ENCODE data around the gene RNF220. TPM values are rescaled to one million over a fixed set of nuclear protein-coding genes. Genes with fewer than 3 reads are reported as not detected.

The RNF220 gene
- total RNA-seq, 1 experiment from 2014 or later, result 153 TPM

DNA sequence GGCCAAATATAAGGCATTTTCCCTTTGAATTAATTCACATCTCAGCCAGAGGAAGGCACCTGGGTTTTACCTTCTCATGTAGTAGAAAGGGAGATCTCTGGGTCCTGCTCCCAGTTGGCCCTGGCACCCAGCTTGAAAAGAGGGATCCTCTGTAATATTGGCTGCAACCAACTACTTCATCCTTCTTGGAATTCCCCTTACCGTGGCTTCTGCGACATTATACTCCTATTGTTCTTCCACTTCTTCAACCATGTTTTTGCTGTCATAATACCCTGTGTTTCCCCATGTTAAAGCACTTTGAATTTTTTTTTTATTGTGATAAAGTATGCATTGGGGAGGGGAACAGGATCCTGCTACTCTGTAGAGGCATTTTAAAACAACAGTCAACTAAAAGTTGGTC is 26.8 kb downstream of the RNF220 start:
- no peak for DNase-seq (ENCODE audit: low read depth)

DNA sequence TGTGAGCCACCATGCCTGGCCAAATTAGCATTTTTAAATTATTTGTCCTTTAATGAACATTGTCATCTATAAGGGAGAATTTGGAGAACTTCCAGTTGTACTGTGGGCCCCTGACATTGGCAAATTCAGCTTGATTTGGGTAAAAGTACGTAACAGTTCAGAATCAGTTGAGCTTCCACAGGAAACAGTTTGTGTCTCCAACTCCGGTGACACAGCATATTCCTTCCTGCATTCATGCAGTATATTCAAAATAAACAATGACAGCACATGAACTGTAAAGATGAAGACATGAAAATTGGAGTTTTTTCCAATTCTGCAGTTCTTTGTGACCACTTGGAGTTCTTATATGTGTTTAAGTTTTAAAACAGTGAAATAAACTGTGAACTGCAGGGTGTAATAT is 28.2 kb downstream of the RNF220 start:
- DNase-seq (ENCODE audit: low read depth), result no peak

- no peak for DNase-seq (ENCODE audit: low read depth)
Measured at GRCh38 chr1:44436401-44437106, 31.5 kb downstream of the RNF220 start.

DNA sequence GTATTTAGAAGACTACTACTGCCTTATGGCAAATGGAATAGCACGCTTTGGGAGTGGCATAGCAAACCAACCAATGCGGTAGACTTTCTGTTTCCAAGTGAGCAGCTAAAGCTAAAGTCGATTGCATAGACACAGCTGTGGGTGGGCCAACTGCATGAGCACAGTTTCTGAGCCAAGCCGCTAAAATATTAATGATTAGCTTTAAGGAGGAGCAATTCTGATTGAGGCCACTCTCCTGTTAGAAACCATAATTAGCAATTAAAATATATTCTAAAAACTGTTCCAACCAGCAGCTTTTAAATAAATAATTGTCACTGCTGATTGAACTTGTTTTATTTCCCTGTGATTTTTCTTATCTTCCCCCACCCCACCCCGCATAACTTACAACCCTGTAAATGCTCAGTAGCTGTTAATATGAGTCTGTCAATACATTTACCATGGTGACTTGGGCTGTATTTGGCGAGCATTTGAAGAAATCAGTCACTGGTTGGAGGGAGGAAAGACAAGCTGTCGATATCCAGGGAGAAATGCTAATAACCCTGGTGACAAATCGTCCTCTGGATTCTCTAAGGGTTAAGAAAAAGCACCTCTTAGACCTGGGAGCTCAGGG is 32.2 kb downstream of the RNF220 start:
- no peak for DNase-seq (ENCODE audit: low read depth)

DNA sequence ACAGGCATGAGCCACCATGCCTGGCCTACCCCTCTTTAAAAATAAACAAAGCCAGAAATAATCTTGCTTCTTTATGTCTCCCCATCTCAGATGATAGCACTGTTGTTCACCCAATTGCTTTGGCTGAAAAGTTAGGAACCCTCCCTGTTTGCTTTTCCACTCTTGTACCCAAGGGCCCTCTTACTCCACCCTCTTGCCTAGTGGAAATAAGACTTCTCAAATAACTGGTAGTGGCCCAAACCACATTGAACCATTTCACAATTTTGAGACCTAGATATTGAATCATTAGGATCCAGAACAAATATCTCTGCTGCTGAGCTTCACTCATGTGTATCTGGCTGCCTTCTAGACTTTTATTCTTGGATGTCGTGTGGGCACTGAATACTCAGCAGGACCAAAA is 37.7 kb downstream of the RNF220 start:
- no peak for DNase-seq (ENCODE audit: low read depth)

DNA sequence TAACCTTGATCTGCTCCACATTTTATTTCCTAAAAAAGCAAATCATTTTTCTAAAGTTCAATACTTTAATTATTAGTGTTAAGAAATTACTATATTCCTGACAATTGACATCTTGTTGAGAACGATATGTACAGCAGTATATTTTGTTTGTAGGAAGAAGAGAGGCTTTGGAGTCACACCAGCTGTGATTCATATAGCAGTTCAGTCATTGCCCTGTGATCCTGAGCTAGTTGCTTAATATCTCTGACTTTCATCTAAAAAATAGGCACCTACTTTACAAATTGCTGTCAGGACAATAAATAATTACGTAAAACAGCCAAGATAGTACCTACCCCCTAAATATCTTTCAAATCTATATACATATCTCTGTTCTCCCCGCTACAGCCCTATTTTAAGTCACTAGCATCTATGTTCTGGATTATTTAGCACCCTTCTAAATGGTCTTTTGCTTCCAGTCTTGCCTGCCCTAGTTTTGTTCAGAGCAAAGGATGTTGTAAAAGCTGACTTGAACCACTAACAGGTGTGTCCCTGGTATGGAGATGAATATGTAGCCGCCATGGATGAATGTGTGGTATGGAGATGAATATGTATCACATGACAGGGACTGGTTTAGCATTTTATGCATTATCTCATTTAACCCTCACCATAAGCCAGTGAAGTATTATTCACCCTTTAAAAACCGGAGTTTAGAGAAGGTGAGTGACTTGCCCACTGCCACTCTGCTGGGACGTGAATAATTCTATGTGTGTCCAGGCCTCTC is 42.2 kb downstream of the RNF220 start:
- no peak for DNase-seq (ENCODE audit: low read depth)

DNA sequence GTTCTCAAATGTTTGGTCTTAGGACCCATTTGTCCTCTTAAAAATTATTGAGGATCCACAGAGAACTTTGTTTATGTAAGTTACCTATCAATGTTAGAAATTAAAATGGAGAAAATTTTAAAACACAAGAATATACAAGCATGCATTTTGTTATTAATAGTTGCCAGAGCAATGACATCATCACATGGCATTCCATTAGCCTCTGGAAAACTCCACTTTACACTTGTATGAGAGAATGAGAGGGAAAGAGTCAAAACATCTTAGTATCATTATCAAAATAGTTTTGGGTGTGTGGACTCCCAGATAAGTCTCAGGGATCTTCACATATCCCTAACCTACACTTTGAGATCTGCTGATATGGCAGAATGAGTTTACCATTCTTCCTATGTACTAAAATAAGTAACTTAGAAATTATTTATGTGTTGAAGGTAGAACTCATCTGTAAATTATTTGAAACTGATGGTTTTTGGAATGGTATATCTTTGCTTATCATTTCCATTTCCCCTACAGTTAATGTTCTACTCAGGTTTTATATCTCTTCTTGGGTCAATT is 48.8 kb downstream of the RNF220 start:
- no peak for DNase-seq (ENCODE audit: low read depth)

GRCh38 chr1:44454704-44455103 is 49.6 kb downstream of the RNF220 start:
- no peak for DNase-seq (ENCODE audit: low read depth)

DNA sequence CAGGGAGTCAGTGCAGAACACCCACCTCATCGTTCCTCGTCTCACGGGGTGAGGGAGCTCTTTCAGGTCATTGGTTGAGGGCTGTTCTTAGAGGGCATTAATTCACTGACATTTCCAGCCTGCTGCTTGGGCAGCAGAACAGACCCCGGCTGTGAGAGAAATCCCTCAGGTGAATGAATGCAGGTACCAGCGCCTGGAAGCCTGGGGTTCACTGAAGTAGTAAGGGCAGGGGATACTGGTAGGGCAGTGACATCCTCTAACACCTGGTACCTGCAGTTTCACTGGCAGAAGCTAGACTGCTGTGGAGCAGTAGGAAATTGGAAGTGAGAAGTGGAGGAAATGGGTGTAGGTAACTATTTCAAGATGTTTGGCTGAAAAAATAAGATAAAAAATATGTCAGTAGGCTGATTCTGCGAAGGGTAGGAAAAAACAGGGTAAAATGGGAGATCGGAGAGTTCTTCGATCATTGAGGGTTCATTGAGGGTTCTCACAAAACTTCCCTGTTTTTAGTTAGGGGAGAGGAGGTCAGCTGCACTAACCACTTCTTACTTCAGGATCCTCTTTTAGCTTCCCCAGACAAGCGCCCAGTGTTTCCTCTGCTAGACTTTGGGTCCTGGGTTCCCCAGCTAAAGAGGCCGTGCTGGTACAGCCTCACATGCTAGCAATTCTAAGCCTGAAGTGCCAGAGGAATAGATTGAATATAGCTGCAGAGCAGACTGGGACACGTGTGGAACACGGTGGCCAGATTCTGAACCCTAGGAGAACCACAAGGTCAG is 55.2 kb downstream of the RNF220 start:
- no peak for DNase-seq (ENCODE audit: low read depth)

GRCh38 chr1:44464361-44464760 is 59.3 kb downstream of the RNF220 start:
- no peak for DNase-seq (ENCODE audit: low read depth)

DNA sequence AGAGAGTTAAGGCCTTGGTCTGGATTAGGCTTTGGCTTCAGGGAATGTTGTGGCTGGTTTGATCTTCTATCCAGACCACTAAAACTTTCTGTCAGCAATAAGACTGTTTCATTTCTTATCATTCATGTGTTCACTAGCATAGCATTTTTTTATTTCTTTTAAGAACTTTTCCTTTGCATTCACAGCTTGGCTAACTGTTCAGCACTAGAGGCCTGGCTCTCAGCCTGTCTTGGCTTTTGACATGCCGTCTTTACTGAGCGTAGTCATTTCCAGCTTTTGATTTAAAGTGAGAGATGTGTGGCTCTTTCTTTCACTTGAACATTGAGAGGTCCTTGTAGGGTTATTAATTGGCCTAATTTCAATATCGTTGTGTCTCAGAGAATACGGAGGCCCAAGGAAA is 62.5 kb downstream of the RNF220 start:
- no peak for DNase-seq (ENCODE audit: low read depth)

DNA sequence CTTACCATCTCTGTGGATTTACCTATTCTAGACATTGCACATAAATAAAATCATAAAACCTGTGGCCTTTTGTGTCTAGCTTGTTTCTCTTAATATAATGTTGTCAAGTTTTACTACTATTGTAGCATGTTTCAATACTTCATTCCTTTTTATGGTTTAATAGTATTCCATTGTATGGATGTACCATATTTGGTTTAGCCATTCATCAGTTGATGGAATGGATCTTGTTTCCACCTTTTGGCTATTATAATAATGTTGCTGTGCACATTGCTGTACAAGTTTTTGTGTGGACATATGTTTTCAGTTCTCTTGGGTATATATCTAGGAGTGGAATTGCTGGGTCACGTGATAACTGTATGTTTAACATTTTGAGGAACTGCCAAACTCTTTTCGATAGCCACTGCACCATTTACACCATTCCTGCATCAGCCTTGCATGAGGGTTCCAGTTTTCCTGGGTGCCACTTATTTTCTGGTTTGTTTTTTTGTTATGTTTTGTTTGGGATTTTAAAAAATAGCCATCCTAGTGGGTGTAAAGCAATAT is 66.9 kb downstream of the RNF220 start:
- DNase-seq (ENCODE audit: low read depth), result no peak

- no peak for DNase-seq (ENCODE audit: low read depth)
Measured at GRCh38 chr1:44472620-44473525, 67.8 kb downstream of the RNF220 start.

- DNase-seq (ENCODE audit: low read depth), result no peak
Measured at GRCh38 chr1:44476891-44477290, 71.8 kb downstream of the RNF220 start.

DNA sequence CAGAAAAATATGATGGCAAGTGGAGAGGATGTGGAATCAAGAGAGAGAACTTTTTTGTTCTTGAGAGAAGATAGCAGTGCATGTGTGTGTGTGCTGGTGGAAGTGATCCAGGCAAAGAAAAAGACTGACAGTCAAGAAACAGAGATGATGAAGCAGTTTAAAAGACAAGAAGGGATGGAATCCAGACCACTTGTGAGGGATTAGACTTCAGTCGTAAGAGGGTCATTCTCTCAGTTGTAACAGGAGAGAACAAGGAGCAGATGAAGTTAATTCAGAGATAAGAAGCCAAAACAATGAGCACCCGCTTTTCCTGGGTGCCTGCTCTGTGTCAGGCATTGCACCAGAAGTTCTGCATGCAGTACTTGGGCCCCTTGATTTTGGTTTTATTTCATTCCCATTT is 76.6 kb downstream of the RNF220 start:
- no peak for DNase-seq (ENCODE audit: low read depth)

- DNase-seq (ENCODE audit: low read depth), result no peak
Measured at GRCh38 chr1:44483089-44483874, 78.2 kb downstream of the RNF220 start.

- DNase-seq (ENCODE audit: low read depth), result peak; percentile 87
Measured at GRCh38 chr1:44484155-44484688, 79.2 kb downstream of the RNF220 start.

GRCh38 chr1:44485229-44485933 is 80.3 kb downstream of the RNF220 start:
- peak; percentile 83 for DNase-seq (ENCODE audit: low read depth)

GRCh38 chr1:44485934-44486460 is 80.9 kb downstream of the RNF220 start:
- no peak for DNase-seq (ENCODE audit: low read depth)
